ENCODE data around the gene USP32.
"Not testable (repeated sequence)": the region's sequence is repeated elsewhere in the genome, so short reads cannot be mapped to it uniquely, and the experiment has no call there.

The USP32 gene

DNA sequence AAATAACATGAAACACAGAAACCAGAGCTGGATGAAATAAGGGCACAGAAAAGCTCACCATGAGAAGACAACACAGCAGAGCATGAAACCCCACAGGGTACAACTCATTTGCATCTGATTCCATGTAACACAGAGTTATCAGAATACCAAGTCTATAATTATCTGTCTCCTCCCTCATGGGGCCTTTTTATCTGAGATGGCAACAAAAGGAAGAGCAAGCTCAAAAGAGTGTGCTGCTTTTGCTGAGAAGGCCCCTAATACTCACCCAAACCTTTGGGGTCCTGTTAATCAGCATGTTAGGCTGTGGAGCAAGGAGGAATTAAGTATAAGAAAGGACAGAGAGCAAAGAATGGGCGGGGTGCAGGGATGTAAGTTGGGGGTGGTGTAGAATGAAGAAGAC, 205.6 kb downstream of the USP32 start:
- DNase-seq (ENCODE audit: low read depth in 4 of 4, low spot score in 1 of 4) = not testable (repeated sequence)

- not testable (repeated sequence) for DNase-seq (ENCODE audit: low read depth in 4 of 4, low spot score in 1 of 4)
Measured at GRCh38 chr17:60180380-60180779, 211.6 kb downstream of the USP32 start.

- DNase-seq (ENCODE audit: low read depth in 4 of 4, low spot score in 1 of 4) = not testable (repeated sequence)
Measured at GRCh38 chr17:60178180-60178579, 213.8 kb downstream of the USP32 start.

DNA sequence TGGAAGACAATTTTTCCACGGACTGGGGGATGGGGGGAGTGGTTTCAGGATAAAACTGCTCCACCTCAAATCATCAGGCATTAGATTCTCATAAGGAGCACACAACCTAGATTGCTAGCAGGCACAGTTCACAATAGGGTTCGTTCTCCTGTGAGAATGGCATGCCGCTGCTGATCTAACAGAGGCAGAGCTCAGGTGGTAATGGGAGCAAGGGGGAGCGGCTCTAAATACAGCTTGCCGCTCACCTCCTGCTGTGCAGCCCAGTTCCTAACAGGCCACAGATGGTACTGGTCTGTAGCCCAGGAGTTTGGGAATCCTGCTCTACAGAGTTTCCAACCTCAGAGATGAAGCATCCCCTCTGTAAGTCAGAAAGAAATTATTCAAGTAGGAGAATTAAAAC, 215.2 kb downstream of the USP32 start:
- not testable (repeated sequence) for DNase-seq (ENCODE audit: low read depth in 4 of 4, low spot score in 1 of 4)

DNA sequence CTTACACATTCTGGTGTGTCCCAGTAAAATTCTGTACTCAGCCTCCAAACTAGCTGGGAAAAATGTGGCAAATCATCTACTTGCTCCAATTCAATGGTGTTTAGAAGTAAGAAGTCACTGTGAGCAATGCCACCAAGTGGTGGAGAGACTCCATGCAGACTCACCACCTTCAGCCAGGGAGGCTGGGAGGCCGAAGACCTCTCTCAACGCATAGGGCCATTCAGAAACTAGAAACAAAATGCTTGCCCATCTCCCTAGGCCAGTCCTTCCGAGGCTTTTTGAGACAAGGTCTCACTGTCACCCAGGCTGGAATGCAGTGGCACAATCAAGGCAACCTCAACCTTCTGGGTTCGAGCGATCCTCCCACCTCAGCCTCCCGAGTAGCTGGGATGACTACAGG, 217.2 kb downstream of the USP32 start:
- DNase-seq (ENCODE audit: low read depth in 4 of 4, low spot score in 1 of 4) = not testable (repeated sequence)

- no peak for DNase-seq (ENCODE audit: low read depth in 4 of 4, low spot score in 1 of 4)
Measured at GRCh38 chr17:60174035-60174434, 217.9 kb downstream of the USP32 start.

DNA sequence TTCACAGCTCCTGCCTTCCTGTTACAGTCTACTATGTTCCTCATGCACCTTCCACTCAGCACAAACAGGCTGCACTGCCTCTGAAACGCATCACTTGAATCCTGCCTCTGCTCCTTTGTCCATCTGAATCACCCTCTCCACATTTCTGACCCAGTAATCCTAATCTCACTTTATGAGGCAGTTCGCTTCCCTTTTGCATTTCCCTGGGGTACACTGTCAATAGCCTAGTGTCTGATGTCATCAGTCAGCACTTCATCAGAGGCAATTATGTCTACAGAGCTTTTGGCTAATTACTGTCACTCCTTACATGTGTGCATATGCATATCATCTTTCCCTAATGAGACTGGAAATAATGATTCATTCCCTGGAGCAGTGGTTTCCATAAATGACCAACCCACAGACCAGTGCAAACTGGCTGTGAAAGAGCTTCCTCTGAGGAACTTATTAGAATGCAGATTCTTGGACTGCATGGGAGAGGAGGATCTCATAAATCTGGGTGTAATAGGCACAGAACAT, 218.6 kb downstream of the USP32 start:
- DNase-seq (ENCODE audit: low read depth in 4 of 4, low spot score in 1 of 4) = no peak

GRCh38 chr17:60171753-60172079, 220.2 kb downstream of the USP32 start:
- no peak for DNase-seq (ENCODE audit: low read depth in 4 of 4, low spot score in 1 of 4)

- DNase-seq (ENCODE audit: low read depth in 4 of 4, low spot score in 1 of 4) = no peak
Measured at GRCh38 chr17:60170835-60171752, 220.8 kb downstream of the USP32 start.

DNA sequence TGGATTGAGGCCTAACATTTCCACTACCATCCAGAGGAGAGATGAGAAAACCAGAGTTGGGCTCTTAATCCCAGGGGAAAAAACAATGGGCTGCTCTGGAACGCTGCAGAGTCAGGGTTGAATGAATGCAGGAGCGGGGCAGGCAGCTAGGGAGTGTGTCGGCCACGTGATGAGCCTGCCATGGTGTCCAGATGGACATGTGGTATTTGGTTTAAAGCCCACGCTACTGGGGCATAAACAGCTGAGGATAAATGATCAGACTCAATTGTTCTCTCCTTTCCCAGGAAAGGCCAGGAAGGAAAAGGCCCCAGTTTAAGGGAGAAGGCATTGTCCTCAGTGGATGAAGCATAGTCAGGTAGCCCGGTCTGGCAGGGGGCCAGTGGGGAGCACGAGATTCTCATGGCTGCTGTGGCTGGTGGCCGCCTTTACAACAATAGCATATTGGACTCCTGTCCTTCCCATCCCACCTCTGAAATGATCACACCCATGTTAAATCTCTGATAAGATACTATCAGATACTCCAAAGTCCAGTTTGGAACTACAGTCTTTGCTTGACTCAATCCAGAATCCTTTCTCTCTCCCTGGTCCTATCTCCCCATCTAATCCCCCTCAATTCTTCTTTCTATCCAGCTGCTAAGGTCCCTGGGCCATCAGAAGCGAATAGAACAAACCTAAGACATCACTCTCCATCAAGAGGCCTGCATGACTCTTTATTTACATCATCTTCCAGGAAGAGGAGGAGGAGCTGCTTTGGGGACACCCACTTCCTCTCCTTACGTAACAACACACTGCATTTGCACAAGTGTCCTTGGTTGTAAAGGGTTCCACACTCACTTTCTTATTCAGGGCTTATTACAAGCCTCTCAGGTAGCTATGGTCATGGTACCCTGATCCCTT, 221.8 kb downstream of the USP32 start:
- no peak for DNase-seq (ENCODE audit: low read depth in 4 of 4, low spot score in 1 of 4)

DNA sequence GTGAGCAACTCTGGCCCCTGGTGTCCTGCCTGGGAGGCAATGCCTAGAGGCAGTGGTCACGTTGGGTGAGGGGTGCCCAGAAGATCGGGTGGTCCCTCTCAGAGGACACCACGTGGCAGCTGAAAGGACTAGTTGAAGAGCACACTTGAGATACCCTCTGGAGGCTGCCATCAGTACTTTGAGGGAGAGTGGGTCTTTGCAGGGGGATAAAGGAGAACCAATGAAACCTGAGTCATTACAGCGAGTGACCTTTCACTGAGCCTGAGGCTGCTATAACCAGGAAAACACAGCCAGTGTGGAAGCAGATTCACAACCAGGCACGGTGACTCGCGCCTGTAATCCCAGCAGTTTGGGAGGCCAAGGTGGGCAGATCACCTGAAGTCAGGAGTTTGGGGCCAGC, 223.3 kb downstream of the USP32 start:
- DNase-seq (ENCODE audit: low read depth in 4 of 4, low spot score in 1 of 4) = no peak

DNA sequence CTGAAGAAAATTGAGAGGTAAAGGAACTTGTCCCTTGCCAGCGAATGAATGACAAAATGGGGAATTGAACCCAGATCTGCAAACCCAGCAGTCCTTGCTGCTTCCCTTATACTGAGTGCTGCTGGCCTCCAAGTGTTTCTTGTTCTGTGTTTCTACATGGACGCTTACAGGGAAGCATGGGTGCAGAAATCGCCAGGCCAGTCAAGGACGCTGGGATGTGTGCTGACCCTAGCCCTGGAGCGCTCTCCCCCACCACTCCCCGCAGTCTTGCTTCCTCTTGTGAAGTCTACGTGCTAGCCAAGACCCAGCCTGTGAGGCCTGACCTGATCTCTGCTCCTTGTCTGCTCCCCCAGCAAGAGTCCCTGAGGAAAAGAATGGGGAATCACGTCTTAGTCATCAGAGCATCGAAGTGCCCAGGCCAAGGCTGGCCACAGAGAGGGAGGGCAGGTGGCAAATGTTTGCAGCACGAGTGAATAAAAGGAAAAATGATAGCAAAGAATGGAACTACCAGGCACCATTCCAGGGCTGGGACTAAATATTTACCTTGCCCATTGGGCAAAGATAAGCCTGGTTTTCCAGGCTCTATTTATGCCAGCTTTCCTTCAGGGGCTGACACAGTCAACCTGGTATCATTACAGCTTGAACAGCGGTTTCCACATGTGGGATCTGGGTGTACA, 224.7 kb downstream of the USP32 start:
- no peak for DNase-seq (ENCODE audit: low read depth in 4 of 4, low spot score in 1 of 4)

- peak in 1 of 4 experiments; percentile 7 for DNase-seq (ENCODE audit: low read depth in 4 of 4, low spot score in 1 of 4)
Measured at GRCh38 chr17:60165971-60166370, 226.0 kb downstream of the USP32 start.

GRCh38 chr17:60165223-60165622, 226.7 kb downstream of the USP32 start:
- DNase-seq (ENCODE audit: low read depth in 4 of 4, low spot score in 1 of 4) = no peak

GRCh38 chr17:60164697-60165096, 227.2 kb downstream of the USP32 start:
- no peak for DNase-seq (ENCODE audit: low read depth in 4 of 4, low spot score in 1 of 4)

DNA sequence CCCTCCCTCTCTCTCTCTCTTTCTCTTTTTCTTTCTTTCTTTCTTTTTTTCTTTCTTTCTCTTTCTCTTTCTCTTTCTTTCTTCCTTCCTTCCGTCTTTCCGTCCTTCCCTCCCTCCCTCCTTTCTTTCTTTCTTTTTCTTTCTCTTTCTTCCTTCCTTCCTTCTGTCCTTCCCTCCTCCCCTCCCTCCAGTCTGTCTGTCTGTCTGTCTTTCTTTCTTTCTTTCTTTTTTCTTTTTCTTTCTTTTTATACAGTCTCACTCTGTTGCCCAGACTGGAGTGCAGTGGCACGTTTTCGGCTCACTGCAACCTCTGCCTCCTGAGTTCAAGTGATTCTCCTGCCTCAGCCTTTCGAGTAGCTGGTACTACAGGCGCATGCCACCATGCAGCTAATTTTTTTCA, 227.8 kb downstream of the USP32 start:
- DNase-seq (ENCODE audit: low read depth in 4 of 4, low spot score in 1 of 4) = no peak

DNA sequence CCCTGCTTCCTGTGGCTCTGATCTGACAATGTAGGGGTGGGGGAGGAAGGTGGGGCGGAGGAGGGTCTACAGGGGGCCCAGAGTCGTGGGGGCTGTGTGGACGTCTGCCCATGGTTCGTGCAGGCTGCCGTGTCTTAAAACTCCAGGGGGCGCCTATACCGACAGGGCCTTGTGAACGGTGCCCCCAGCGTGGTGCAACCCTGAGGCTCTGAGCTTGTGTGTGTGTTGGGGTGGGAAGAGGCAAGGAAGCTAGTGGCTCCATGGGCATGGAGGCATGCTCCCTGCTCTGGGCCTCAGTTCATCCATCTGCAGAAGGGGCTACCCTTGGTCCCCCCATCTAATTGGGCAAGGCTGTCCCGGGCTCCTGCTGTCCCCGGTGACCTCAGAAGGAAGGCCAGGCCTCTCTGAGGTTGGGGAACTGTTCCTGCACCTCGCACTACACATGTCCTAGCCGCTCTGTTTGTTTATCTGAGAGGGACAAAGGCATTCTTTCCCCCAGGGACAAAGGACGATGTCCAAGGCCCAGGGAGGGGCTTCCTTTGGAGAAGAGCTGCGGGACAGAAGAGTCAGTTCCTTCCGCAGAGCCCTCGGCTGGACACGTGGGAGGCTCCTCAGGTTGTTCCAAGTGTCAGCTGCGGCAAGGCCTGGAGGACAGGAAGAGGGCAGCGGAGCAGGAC, 228.7 kb downstream of the USP32 start:
- DNase-seq (ENCODE audit: low read depth in 4 of 4, low spot score in 1 of 4) = no peak

DNA sequence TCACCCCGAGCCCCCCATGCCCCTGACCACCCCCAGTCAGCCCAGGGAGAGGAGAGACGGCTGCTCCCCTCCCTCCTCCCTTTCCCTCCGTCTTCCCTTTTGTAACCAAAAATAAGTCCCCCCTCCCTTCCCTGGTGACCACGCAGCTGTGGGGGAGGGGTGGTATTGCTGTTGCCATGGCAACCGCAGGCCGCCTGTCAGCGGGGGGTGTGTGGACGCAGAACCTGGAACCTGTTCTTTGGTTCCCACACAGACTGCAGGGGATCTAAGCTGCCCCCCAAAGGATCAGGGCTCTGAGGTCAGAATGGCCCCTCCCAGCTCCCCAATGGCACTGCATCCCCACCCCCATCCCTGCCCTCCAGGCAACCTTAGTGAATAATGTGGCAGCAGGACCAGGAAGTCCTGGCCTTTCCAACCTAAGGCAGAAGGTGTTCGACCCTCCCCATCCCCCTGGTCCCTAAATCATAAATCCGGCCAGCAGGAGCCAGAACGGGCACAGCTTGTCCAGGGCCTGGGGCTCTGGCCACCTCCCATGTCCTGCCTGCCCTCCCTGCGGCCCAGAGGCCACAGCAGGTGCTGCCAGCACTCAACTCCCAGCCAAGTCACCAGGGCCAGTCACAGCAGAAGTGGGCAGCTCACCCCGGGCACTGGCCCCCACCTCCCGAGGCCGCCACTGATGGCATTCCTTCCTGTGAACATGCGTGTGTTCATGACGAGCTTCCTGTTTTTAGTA, 230.2 kb downstream of the USP32 start:
- no peak for DNase-seq (ENCODE audit: low read depth in 4 of 4, low spot score in 1 of 4)

GRCh38 chr17:60160829-60161501, 231.0 kb downstream of the USP32 start:
- DNase-seq (ENCODE audit: low read depth in 4 of 4, low spot score in 1 of 4) = no peak

DNA sequence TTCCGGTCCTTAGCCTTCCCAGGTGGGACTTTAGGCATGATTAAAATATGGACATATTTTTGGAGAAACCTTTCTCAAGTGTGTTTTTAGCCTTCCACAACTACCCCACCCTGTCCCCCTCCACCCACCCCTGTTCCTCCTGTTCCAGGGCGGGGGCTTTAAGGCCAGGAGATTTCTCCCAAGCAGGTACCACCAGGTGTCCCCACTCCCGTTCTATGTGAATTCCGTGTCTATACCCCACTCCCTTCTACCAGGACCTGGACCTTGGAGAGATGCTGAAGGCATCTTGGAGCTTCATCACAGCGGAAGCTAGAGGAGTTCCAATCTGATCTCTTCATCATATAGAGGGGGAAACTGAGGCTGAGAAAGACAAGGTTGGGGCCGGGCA, 232.5 kb downstream of the USP32 start:
- DNase-seq (ENCODE audit: low read depth in 4 of 4, low spot score in 1 of 4) = no peak

All from stimulated activated CD4-positive, alpha-beta T cell treated with anti-CD3 and anti-CD28 coated beads, Interleukin-1b, Interleukin-23, amount 100 ng/mL, for 24 hours (primary cell).